RWPE2 (cell line): ENCODE data around the gene TANC1.
A peak's percentile ranks its signal among the peaks of the same experiment; 100 is the strongest.

Experiments used
- ATAC-seq: fragments of 200-7000 bp; cut with Tn5 transposase; 3 replicates; pipeline ENCODE4 v1.9.1; 2021; ENCODE audit warnings: low read depth
- DNase-seq: peaks from one replicate; pipeline ENCODE4 v3.0.0-alpha.2; 2020; ENCODE audit warnings: low spot score
- H3K27ac ChIP-seq: fragments of 450-650 bp; 2 replicates; pipeline ENCODE4 v1.5.1; 2017; ENCODE audit warnings: mild to moderate bottlenecking; ENCODE audit not compliant: poor library complexity, severe bottlenecking
- H3K27me3 ChIP-seq: fragments of 250-450 bp; sonication (Bioruptor Pico); 2 replicates; pipeline ENCODE4 v1.5.1; 2021; ENCODE audit warnings: mild to moderate bottlenecking, moderate library complexity; ENCODE audit not compliant: insufficient read depth, poor library complexity, severe bottlenecking
- H3K36me3 ChIP-seq: fragments of 250-450 bp; sonication (Bioruptor Pico); 2 replicates; pipeline ENCODE4 v1.5.1; 2020; ENCODE audit warnings: low read depth, mild to moderate bottlenecking, moderate library complexity
- H3K4me1 ChIP-seq: fragments of 250-450 bp; sonication (Bioruptor Pico); 2 replicates; pipeline ENCODE4 v1.5.1; 2021; ENCODE audit warnings: mild to moderate bottlenecking, moderate library complexity; ENCODE audit not compliant: insufficient read depth, poor library complexity, severe bottlenecking
- H3K4me3 ChIP-seq: fragments of 250-450 bp; sonication (Bioruptor Pico); 2 replicates; pipeline ENCODE4 v1.5.1; 2021; ENCODE audit warnings: mild to moderate bottlenecking, moderate library complexity; ENCODE audit not compliant: severe bottlenecking
- H3K9me3 ChIP-seq: fragments of 250-450 bp; sonication (Bioruptor Pico); 2 replicates; pipeline ENCODE4 v1.5.1; 2021; ENCODE audit warnings: mild to moderate bottlenecking, moderate library complexity; ENCODE audit not compliant: severe bottlenecking
- CTCF ChIP-seq: fragments of 450-650 bp; IDR thresholded peaks from one replicate; pipeline ENCODE4 v1.5.1; 2017; ENCODE audit warnings: mild to moderate bottlenecking, moderate library complexity; ENCODE audit not compliant: poor library complexity, severe bottlenecking

The TANC1 gene

DNA sequence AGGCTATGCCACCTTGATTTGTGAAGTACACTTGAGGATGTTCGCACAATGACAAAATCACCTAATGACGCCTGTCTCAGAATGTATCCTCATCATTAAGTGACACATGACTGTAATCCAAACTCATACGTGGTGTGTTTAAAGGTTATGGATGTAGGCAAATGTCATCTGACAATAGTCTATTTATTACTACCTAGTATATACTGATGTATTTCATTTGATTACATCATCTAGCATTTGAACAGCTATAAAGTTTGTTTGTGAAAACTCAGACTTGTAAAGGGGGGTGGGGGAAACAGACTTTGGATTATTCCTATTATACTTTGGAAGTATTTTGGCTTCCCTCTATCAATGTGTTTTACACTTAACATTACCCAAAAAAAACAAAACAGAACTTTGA lies 129.9 kb downstream of the TANC1 start:
- no peaks in the 10 kb centered on the region for H3K27me3 ChIP-seq
- ATAC-seq: peak; percentile 57
- H3K36me3 ChIP-seq: peaks cover 16% of the 10 kb centered on the region
- peaks cover 27% of the 10 kb centered on the region for H3K4me1 ChIP-seq
- DNase-seq: no peak
- H3K4me3 ChIP-seq: no peak overlapping the region
- no peak for TF ChIP-seq CTCF
- peak overlapping the region; percentile 81 for H3K27ac ChIP-seq
- H3K9me3 ChIP-seq: no peaks in the 10 kb centered on the region

DNA sequence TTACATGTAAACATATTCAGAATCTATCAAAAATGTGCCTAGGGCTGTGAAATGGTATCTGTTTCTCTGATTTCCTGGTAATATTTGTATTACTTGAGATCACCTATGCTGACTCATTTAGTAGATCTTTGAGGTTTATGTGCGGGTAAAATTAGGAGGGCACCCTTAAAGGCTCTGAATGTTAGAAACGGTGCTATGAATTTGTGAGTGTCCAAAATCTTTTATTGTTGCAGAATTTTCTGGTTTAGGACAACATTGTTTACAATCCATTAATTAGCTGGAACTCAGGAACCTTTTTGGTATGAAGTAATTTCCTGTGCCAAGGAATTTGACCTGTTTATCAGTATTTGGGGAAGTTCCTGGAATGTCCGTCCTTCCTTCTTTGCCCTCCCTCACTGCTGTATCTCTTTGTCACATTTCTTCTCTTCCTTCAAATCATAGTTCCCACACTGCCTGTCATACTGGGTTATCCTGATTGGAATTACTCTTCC lies 130.5 kb downstream of the TANC1 start:
- peak overlapping the region; percentile 81 for H3K27ac ChIP-seq
- no peak for DNase-seq
- peaks cover 23% of the 10 kb centered on the region for H3K4me1 ChIP-seq
- peaks cover 16% of the 10 kb centered on the region for H3K36me3 ChIP-seq
- H3K27me3 ChIP-seq: no peaks in the 10 kb centered on the region
- no peaks in the 10 kb centered on the region for H3K9me3 ChIP-seq
- peak; percentile 92 for ATAC-seq
- no peak overlapping the region for H3K4me3 ChIP-seq
- no peak for TF ChIP-seq CTCF

DNA sequence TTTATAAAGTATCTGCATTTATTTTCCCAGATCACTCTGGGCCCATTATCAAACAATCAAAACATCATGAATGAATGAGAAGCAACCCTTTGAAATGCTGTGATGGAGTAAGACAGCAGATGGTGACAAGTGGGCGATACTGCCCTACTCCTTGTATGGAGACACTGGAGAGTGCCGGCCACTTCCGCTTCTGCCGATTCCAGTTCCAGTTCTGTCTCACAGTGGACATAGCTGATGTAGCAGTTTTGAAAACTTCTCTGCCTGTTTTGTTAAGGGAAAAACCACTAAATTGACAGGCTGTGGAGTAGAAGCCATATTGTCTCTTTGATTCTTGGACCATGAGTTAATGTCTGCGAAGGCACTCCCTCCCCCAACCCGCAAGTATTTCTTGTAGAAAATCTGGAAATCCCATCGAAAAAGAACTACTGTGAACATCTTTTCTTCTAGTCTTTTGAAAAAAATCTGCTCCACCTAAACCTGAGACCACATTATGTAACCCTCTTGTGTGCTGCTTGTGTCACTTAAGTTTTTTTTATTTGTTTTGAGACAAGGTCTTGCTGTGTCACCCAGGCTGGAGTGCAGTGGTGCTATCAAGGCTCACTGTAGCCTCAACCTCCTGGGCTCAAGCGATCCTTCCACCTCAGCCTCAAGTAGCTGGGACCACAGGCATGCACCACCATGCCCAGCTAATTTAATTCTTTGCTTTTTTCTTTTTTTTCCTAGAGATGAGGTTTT lies 133.5 kb downstream of the TANC1 start:
- Histone ChIP-seq H3K27me3 (no peaks in the 10 kb centered on the region), H3K4me3 (no peak overlapping the region), H3K27ac (no peak overlapping the region), H3K9me3 (no peaks in the 10 kb centered on the region), H3K4me1 (peaks cover 23% of the 10 kb centered on the region), H3K36me3 (peaks cover 13% of the 10 kb centered on the region)
- TF ChIP-seq CTCF: no peak
- ATAC-seq: no peak
- no peak for DNase-seq

GRCh38 chr2:159103411-159103810 lies 135.0 kb downstream of the TANC1 start:
- Histone ChIP-seq H3K27ac (no peak overlapping the region), H3K4me3 (no peak overlapping the region), H3K9me3 (no peaks in the 10 kb centered on the region), H3K36me3 (peaks cover under 1% of the 10 kb centered on the region; the same call in 1 of the 2 replicates), H3K27me3 (no peaks in the 10 kb centered on the region), H3K4me1 (peaks cover 14% of the 10 kb centered on the region)
- no peak for TF ChIP-seq CTCF
- ATAC-seq (no peak), DNase-seq (no peak)

DNA sequence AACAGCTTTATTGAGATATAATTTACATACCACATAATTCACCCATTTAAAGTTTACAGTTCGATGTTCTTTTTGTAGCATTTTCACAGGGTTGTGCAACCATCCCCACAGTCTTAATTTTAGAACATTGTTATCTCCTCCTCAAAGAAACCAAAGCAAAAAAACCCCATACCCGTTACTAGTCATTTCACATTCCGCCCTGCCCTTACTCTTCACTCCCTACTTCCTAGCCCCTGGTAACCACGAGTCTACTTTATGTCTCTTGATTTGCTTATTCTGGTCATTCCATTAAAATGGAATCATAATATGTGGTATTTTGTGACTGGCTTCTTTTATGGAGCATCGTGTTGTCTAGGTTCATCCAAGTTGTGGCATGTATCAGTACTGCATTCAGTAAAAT lies 137.7 kb downstream of the TANC1 start:
- DNase-seq (no peak), ATAC-seq (no peak)
- Histone ChIP-seq H3K36me3 (no peaks in the 10 kb centered on the region), H3K27ac (no peak overlapping the region), H3K4me1 (peaks cover 4% of the 10 kb centered on the region), H3K9me3 (no peaks in the 10 kb centered on the region), H3K4me3 (no peak overlapping the region), H3K27me3 (no peaks in the 10 kb centered on the region)
- no peak for TF ChIP-seq CTCF
